ENCODE measurements around the gene BCKDK. TPM values are rescaled to one million over a fixed set of nuclear protein-coding genes. Genes with fewer than 3 reads are reported as not detected.
A peak's percentile ranks its signal among the peaks of the same experiment; 100 is the strongest.
"Not testable (repeated sequence)": the region's sequence is repeated elsewhere in the genome, so short reads cannot be mapped to it uniquely, and the experiment has no call there.

The BCKDK gene
- total RNA-seq, 1 donor from 2014 or later = 8.9 TPM

DNA sequence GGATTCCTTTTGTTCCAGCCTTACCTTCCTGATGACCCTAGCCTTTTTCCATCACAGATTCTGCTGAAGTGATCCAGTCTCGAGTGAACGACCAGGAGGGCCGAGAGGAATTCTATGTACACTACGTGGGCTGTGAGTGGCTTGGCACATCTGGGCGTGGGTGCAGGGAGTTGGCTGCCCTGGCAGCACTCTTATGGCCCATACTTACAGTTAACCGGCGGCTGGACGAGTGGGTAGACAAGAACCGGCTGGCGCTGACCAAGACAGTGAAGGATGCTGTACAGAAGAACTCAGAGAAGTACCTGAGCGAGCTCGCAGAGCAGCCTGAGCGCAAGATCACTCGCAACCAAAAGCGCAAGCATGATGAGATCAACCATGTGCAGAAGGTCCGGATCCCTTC lies 11.9 kb downstream of the BCKDK start:
- DNase-seq (ENCODE audit: low spot score) = no peak

DNA sequence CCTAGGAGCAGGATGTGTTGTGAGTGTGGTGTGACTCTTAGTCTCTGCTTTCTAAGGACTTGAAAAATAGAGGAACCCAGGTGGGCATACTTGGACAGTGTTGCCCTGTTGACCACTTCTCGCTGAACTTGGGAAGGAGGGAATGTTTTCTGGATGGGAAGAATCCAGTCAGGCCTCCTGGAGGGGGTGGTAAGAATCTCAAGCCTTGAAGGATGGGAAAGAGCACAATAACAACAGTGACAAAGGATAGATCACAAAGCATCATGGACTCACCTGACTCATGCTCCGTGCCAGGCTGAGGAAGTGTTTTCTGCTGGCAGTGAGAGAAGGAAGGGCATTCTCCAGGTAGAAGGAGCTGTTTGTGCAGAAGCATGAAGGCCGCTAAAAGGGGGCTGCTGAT lies 17.7 kb downstream of the BCKDK start:
- DNase-seq (ENCODE audit: low spot score) = no peak

DNA sequence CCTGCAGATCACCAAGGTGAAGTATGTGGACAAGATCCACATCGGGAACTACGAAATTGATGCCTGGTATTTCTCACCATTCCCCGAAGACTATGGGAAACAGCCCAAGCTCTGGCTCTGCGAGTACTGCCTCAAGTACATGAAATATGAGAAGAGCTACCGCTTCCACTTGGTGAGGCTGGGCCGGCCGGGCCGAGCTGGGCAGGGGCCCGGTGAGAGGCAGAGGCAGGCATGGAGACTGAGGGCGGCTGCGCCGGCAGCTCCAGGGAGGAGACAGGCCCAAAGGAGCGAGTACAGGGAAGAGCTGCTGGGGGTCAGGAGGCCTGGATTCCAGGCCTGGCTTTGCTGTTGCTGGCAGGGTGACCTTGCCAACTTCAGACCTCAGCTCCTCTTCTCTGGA lies 19.0 kb downstream of the BCKDK start:
- no peak for DNase-seq (ENCODE audit: low spot score)

DNA sequence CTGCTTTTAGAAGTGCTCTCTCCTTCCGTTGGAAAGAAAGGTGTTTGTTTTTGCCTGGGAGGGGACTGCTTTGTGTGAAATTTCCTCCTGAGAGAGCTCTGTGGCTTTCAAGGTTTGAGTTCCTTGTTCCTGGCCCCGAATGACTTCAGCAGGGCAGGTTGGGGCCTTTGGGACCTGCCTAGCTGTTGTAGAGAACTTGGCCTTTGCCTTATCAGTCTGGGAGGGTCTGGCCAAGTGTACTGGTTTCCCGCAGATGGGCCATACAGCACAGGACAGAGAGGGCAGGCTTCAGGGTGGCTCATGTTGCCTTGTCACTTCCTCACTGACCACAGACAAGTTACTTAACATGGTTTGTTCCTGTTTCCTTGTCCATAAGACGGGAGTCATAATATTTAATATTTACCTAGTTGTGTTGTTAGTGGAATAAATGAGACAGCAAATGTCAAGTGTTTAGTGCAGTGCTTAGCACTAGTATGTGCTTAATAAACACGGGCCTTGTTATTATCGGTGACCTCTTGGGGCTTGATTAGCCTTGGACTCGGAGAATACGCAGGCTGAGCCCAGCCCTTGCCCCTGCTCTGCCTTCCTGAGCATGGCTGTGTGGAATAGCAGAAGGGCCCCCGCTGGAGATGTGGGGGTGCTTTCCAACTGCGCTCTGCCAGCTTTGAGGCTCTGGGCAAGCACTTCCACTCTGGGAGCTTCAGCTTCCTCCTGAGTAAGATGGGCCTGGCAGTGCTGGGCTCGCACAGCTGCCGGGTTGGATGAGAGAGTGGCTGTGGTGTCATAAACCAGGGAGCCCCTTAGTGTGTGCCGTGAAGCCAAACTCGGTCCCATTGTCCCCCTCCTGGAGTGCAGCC lies 20.8 kb downstream of the BCKDK start:
- DNase-seq (ENCODE audit: low spot score) = no peak

DNA sequence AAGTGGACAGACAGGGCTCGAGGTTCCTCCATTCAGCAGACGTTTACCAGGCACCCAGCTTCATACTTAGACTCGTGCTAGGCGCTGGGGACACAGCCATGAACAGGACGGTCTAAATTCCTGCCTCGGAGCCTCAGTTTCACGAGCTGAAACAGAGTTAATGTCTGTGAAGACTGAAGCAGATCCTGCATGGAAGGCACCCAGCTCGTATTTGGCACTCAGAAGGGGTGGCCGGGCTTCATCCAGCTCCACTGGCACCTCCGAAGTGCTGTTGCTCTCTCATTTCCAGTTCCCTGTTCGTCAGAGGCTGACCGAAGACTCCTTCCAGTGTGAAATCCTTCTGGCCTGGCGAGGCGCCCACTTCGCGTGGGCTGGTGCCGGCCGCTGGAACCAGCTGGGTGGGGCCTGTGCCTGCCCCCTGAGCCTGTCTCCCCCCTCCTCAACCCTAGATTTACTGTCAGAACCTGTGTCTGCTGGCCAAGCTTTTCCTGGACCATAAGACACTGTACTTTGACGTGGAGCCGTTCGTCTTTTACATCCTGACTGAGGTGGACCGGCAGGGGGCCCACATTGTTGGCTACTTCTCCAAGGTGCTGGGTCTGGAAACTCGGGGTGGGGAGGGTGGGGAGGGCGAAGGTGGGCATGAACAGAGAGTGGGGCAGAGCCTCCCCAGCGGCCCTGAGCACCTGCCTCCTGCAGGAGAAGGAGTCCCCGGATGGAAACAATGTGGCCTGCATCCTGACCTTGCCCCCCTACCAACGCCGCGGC lies 21.6 kb downstream of the BCKDK start:
- DNase-seq (ENCODE audit: low spot score) = no peak

DNA sequence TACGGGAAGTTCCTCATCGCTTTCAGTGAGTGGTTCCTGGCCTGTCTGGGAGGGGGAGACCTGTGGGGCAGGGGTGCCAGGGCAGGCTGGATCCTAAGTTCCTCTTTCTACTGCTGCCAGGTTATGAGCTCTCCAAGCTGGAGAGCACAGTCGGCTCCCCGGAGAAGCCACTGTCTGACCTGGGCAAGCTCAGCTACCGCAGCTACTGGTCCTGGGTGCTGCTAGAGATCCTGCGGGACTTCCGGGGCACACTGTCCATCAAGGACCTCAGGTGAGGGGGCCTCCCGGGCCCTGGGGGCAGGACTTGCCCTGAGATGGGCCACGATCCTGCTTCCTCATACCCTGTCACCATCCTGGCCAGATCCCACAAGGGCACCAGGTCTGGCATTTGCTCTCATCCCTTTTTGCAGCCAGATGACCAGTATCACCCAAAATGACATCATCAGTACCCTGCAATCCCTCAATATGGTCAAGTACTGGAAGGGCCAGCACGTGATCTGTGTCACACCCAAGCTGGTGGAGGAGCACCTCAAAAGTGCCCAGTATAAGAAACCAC lies 22.2 kb downstream of the BCKDK start:
- no peak for DNase-seq (ENCODE audit: low spot score)

DNA sequence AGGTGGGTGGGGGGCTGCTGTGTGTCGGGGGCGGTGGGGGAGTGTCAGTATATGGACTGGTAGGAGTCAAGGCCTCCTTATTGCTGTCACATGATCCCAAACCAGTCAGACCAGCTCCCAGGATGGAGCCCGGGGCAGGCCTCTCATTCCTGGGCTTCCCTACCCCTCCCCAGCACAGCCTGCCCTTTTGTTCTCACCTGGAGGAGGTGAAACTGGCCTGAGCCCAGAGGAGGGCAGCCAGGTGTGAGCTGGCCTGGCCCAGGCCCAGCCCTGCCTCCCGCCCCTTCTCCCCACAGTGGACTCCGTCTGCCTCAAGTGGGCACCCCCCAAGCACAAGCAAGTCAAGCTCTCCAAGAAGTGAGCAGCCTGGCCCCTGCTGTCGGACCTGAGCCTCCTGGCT lies 22.7 kb downstream of the BCKDK start:
- no peak for DNase-seq (ENCODE audit: low spot score)

DNA sequence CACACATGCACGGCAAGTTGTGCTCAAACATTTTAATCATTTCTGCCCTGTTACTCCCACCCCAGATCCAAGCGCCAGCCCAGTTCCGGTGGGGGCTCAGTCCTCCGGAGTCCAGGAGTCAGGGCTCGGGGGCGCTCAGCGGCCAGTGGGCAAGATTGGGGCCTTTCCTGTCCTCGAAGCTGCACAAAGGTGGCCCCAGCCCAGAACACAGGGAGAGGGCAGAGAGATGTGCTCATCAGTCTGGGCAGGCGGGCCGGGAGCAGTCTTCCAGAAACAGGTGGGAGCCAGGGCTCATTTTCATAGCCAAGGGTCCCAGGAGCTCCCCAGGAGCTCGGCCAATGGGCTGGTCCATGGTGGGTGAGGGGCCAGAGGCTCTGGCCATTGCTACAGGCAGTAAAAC lies 23.2 kb downstream of the BCKDK start:
- no peak for DNase-seq (ENCODE audit: low spot score)

DNA sequence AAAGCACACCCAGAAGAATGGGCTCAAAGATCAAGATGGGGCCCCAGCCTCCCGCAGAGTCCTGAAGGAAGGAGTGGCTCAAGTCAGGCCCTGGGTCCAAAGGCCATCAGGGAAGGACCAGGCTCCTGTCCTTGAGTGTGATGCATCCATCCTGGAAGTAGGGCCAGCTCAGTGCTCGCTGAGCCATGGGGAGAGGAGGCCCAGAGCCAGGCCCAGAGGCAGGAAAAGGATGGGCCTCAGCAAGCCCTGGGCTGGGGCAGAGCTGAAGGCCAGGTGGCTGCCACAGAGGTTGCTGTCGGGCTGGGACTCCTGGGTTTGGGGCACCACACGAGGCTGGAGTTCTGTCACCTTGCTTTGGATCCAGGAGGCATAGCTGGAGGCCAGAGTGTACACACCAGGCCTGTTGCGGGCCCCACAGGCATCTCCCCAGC lies 23.7 kb downstream of the BCKDK start:
- DNase-seq (ENCODE audit: low spot score) = no peak

DNA sequence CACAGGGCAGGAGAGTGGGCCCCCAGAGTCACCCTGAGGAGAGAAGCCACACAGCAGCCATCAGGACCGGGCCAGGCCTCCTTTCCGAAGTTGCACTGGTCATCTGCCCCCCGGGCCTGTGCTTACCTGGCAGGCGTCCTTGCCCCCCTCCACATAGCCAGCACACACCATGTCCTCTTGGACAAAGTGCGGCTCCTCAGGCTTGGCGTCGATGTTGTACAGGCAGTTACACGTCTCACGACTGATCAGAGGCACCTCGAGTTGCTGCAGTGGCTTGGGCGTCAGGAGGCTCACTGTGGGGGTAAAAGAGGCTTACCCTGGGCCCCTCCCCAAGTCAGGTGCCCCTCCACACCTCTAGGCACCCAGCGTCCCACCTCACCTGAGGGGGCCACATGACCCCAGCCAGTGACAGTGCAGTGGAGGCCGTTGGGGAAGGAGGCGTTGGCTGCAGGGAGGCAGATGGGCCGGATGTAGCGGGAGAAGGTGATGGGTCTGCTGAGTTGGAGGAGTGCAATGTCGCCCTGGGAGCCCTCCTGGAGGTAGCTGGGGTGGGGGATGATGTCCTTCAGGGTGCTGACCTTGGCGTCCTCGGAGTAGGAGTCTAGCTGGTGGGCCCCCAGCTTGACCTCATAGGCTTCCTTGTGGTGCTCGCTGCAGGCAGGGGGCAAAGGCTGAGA lies 24.3 kb downstream of the BCKDK start:
- no peak for DNase-seq (ENCODE audit: low spot score)

DNA sequence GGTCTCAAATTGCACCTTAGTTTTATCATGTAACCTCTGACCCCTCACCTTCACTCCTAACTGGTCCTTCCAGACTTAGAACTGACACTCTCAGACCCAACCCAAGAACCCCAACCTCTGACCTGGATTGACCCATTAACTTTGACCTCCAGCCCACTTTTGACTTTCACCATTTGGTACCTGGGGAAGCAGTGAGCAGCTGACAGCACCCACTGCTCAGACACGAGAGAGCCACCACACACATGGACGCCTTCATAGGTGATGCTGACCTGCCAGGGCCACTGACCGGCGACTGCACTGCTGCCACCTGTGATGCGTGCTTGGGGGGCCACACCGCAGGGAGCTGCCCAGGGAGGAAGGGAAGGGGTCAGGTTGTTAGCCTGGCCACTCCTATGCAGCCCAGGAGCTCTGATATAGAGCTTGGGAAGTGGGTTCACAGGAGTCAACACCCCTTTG lies 24.9 kb downstream of the BCKDK start:
- DNase-seq (ENCODE audit: low spot score) = no peak

DNA sequence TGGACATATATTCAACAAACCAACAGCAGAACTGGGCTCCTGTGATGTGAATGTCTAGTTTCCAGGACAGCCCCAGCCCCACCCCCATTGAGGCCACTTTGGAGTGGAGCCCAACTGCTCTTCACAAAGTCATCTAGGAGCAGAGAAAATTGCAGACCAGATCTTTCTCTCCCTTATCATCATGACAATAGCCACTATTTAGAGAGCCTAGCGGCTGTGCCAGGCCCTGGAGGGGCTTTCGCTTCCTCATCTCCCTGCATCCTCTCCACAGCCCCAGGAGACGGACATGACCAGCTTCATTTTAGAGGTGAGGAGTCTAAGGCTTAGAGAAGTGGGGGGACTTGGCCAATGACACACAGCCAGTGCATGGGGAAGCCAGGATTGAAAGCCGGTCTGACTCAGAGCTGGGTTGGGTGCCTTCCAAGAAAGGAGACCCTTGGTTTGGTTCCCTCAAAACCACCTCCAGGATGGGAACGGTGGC lies 25.9 kb downstream of the BCKDK start:
- DNase-seq (ENCODE audit: low spot score) = no peak

DNA sequence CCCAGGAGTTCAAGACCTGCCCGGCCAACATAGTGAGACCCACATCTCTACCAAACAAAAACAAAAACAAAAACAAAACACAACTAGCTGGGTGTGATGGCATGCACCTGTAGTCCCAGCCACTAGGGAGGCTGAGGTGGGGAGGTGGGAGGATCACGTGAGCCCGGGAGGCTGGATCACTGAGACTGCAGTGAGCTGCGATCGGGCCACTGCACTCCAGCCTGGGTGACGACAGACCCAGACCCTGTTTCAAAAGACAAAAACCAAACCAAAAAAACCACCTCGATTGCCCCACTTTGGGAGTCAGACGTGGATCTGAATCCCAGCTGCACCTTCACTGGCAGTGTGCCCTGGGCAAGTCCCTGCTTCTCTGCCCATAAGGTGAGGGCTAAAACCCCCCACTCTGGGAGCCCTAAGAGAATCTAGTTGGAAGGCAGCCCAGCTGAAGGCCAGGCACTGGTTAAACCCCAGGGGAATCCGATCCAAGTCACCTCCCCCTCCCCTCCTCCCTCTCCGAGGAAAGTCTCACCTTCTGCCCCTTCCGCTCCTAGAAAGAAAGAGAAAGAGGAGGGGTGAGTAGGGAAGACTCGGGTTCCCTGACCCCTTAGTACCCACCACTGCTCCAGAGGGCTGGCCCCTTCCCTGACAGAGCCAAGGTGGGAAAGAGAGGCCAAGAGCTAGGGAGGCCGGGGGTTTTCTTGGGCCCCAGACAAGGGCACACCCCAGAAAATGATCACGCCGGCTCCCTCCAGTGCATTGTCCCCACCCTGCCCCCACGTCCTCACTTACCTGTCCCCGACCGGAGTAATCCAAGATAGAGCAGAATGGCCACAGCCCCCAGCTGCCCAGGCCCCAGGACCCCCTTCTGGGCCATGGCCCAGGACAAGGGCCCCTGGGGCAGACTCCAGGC lies 26.7 kb downstream of the BCKDK start:
- DNase-seq (ENCODE audit: low spot score) = no peak

DNA sequence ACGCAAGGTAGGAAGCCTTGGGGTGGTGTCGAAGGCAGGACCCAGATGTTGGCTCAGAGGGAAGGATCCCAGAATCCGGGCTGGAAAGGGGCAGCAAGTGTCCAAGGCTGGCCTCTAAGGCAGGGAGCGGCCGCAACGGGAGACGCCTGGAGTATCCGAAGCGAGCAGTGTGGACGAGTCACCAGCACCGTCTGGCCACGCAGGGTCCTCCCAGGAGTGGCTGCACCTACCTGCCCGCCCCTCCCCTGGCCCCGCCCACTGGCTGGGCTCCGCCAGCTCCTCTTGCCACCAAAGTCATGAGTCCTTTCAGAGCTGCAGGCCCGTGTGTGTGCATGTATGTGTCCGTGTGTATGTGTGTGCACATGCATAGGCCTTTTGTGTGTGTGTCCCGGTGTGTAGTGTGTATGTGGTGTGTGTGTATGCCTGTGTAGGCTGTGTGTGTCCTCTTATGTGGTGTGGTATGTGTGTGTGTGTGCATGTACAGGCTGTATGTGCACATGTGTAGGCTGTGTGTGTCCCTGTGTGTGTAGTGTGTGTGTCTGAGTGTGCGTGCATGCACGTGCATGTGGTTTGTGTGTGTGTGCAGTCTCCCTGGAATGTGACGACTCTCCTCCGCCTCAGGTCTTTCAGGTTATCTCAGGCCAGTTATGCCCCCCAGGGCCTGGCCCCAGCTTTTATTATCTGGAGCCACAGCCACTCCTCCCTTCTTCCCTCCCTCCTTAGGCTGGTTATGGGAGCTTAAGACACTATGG lies 27.5 kb downstream of the BCKDK start, which contains the start of gene PRSS8:
PRSS8 (minus strand) TSS at position 193 of the 752 bp plus-strand sequence. CDS start 229 bp downstream, outside the sequence.
- no peak for DNase-seq (ENCODE audit: low spot score)

DNA sequence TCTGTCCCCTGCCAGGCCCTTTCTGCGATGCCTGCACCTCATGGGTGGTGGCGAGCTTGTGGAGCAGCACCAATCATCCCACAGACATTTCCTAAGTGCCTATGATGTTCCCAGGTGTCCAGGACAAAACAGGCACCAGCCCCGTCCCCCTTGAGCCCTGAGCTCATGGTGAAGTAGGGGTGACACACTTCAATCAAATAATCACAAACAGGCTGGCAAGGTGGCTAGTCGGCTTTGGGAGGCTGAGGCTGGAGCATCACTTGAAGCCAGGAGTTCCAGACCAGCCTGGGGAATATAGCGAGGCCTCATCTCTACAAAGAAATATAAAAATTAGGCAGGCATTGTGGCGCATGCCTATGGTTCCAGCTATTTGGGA lies 28.1 kb downstream of the BCKDK start:
- DNase-seq (ENCODE audit: low spot score) = no peak

DNA sequence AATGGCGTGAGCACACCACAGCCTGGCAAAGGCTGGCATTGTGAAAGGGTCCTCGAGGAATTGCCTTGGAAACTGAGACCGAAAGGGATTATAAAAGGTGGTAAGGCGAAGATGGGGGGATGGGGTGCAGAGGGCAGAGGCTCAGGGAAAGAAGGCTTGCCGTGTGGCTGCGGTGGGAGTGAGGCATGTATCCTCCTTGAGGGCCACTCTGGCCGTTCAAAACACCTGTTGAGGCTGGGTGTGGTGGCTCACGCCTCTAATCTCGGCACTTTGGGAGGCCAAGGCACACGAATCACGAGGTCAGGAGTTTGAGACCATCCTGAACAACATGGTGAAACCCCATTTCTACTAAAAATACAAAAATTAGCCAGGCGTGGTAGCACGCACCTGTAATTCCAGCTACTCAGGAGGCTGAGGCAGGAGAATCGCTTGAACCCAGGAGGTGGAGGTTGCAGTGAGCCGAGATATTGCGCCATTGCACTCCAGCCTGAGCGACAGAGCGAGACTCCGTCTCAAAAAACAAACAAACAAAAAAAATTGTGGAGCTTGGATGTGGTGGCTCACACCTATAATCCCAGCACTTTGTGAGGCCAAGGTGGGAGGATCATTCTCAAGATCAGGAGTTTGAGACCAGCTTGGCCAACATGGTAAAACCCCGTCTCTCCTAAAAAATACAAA lies 28.8 kb downstream of the BCKDK start:
- DNase-seq (ENCODE audit: low spot score) = not testable (repeated sequence)

DNA sequence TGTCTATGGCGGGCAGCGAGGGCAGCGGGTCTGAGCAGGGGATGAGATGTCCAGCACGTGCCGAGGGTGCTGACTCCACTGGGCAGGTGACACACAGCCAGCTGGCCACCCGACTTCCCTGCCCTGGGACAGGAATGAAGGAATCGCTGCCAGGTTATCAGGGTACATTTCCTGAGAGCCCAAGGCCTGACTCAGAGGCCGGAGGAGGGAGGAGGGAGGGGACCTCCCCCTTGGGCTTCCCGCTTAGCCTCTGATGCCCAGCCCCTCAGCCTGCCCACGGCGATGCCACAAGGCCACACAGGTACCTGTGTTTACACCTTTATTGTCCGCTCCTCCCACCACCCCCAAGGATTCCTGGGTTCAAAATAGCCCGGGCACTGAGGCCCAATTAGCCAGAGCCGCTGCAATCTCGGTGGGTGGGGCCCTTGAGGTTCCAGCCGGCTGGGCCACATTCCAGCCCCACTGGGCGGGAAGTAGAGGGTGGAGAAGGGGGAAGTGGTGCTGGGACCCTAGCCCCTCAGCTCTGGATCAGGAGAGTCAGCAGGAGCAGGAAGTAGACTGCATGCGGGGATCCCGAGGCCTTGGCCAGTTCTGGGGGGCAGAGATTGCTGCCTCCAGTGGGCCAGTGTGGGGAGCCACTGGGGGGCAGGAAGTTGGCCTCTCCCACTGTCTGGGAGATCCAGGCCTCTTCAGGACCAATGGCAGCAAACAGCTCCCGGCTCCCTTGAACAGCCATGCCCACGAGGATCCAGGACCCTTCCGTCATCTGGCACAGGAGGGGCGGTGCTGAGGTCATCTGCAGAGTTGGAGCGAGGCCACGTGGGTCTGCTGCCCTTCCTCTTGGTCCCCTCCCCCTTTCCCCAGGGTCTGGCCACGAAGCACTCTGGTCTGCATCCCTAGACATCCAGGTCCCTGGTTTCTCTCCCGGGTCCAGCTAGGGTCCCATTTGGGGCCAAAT lies 30.7 kb downstream of the BCKDK start:
- peak; percentile 61 for DNase-seq (ENCODE audit: low spot score)

DNA sequence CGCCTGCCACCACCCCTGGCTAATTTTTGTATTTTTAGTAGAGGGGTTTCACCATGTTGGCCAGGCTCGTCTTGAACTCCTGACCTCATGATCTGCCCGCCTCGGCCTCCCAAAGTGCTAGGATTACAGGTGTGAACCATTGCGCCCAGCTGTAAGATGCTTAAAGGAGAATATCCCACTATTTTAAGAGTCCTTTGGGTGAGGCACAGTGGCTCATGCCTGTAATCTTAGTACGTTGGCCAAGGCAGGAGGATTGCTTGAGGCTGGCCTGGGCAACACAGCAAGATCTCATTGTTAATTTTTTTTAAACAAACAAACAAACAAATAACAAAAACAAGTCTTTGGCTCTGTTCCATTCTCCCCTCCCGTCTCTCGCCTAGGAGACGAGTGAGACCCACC lies 32.9 kb downstream of the BCKDK start:
- not testable (repeated sequence) for DNase-seq (ENCODE audit: low spot score)
